Measurements from ENCODE around the gene OR4C11.

Gene OR4C11

GRCh38 chr11:55554169-55554568 lies 53.3 kb downstream of the OR4C11 start, which contains the start of gene OR4C15:
OR4C15 (plus strand) TSS chr11:55554469; CDS start chr11:55554469, 0 bp downstream.
- H3K27me3 ChIP-seq (ENCODE audit: insufficient read depth, low read depth), result no peaks in the 10 kb centered on the region
- H4K20me1 ChIP-seq (ENCODE audit: insufficient read depth), result no peaks in the 10 kb centered on the region
- H3K79me2 ChIP-seq (ENCODE audit: insufficient read depth, low read depth), result no peaks in the 10 kb centered on the region
- H2AFZ ChIP-seq (ENCODE audit: low read depth), result no peak within 1 kb of the TSS
- no peak within 1 kb of the TSS for H3K27ac ChIP-seq
- no peak within 1 kb of the TSS for H3K4me2 ChIP-seq
- H3K4me3 ChIP-seq (IDR thresholded peaks at IDR 0.05; ENCODE audit: insufficient read depth, low read depth, low read length), result no peak within 1 kb of the TSS
- H3K4me1 ChIP-seq (ENCODE audit: low read depth, poor library complexity, severe bottlenecking), result no peaks in the 10 kb centered on the region
- no peak for TF ChIP-seq CTCF (conservative IDR thresholded peaks at IDR 0.05; ENCODE audit: low read depth, low read length)
- H3K36me3 ChIP-seq (ENCODE audit: insufficient read depth), result no peaks in the 10 kb centered on the region
- H3K9ac ChIP-seq, result no peak within 1 kb of the TSS

Data from KMS-11 (cell line).